Coronary artery (tissue), 2 donors: Measurements from ENCODE around the gene MYO15B.
A peak's percentile ranks its signal among the peaks of the same experiment; 100 is the strongest.
"Not testable (repeated sequence)": the region's sequence is repeated elsewhere in the genome, so short reads cannot be mapped to it uniquely, and the experiment has no call there.

Experiments used
- DNase-seq: peaks from one replicate; pipeline ENCODE4 v3.0.0-alpha.2; 2017; ENCODE audit warnings: low spot score
- H3K27ac ChIP-seq, 2 donors: fragments of 200-600 bp; sonication (generic); one replicate each; pipeline ENCODE4 v1.5.1; 2016 to 2019
- H3K4me3 ChIP-seq: fragments of 200-600 bp; sonication (generic); 2 replicates; pipeline ENCODE4 v1.5.1; 2016; ENCODE audit warnings: mild to moderate bottlenecking, moderate library complexity
- CTCF ChIP-seq: fragments of 200-600 bp; sonication (generic); IDR thresholded peaks from one replicate; pipeline ENCODE4 v1.5.1; 2019; ENCODE audit warnings: antibody characterized with exemption

Gene MYO15B

GRCh38 chr17:75589919-75590303, 2.3 kb downstream of the MYO15B start:
- TF ChIP-seq CTCF = no peak
- H3K27ac ChIP-seq = peak overlapping the region; percentile 90 to 94
- H3K4me3 ChIP-seq = peak overlapping the region; percentile 74
- DNase-seq = no peak

- Histone ChIP-seq H3K4me3 (peak overlapping the region; percentile 74), H3K27ac (no peak overlapping the region)
- TF ChIP-seq CTCF = no peak
- no peak for DNase-seq
These were observed 2.7 kb downstream of the MYO15B start for GRCh38 chr17:75590314-75590761.

- Histone ChIP-seq H3K27ac (no peak overlapping the region), H3K4me3 (no peak overlapping the region)
- TF ChIP-seq CTCF = no peak
- DNase-seq = no peak
These were observed 3.5 kb downstream of the MYO15B start for GRCh38 chr17:75590849-75591721.

GRCh38 chr17:75591722-75592302, 4.2 kb downstream of the MYO15B start:
- Histone ChIP-seq H3K27ac (no peak overlapping the region), H3K4me3 (no peak overlapping the region)
- DNase-seq = no peak
- no peak for TF ChIP-seq CTCF

- H3K27ac ChIP-seq = no peak overlapping the region
- no peak for DNase-seq
- TF ChIP-seq CTCF = no peak
- no peak overlapping the region for H3K4me3 ChIP-seq
These were observed 4.9 kb downstream of the MYO15B start for GRCh38 chr17:75592348-75593020.

- DNase-seq, H3K27ac ChIP-seq, H3K4me3 ChIP-seq: not testable (repeated sequence)
These were observed 5.8 kb downstream of the MYO15B start for GRCh38 chr17:75593430-75593829.

GRCh38 chr17:75594499-75595283, 7.1 kb downstream of the MYO15B start:
- H3K4me3 ChIP-seq = no peak overlapping the region
- no peak for TF ChIP-seq CTCF
- DNase-seq = no peak
- no peak overlapping the region for H3K27ac ChIP-seq
